H1 (cell line): ENCODE measurements around the gene DEGS1. TPM values are rescaled to one million over a fixed set of nuclear protein-coding genes. Genes with fewer than 3 reads are reported as not detected.

Experiments
- CTCF ChIA-PET: fragments of 300-600 bp; sonication (Branson Sonifier 250); formaldehyde crosslinking; loops from one replicate; lab custom pipeline; 2021; ENCODE audit not compliant: partially characterized antibody; lab: Charles Lee
- POLR2A ChIA-PET: fragments of 300-600 bp; sonication (Branson Sonifier 250); formaldehyde crosslinking; loops from one replicate; lab custom pipeline; 2021; ENCODE audit warnings: inconsistent platforms; ENCODE audit not compliant: partially characterized antibody; lab: Charles Lee
- DNase-seq, 2 experiments: peaks; one replicate each; pipeline versions ENCODE4 v3.0.0 to v3.0.0-alpha.2; 2010 to 2022; ENCODE audit warnings: low spot score in 2 of 2, low read depth in 1 of 2, mixed read lengths in 1 of 2
- FAIRE-seq: peaks from 2 replicates; lab custom pipeline; 2011; peaks lifted over from hg19 to GRCh38; lab: Jason Lieb, UNC
- H2AFZ ChIP-seq: 2 replicates; pipeline ENCODE4 v1.8.1; 2012; ENCODE audit warnings: low read length, inconsistent platforms
- H2AK5ac ChIP-seq: 2 replicates; pipeline ENCODE4 v1.6.1; 2013; ENCODE audit warnings: low read depth, low read length
- H2BK120ac ChIP-seq: replicated peaks from 2 replicates; pipeline ENCODE3; 2013; ENCODE audit warnings: low read depth, low read length, inconsistent platforms
- H2BK12ac ChIP-seq: 2 replicates; pipeline ENCODE4 v1.6.1; 2013; ENCODE audit warnings: low read depth, low read length
- H2BK15ac ChIP-seq: 2 replicates; pipeline ENCODE4 v1.6.1; 2013; ENCODE audit warnings: low read length
- H2BK20ac ChIP-seq: 2 replicates; pipeline ENCODE4 v1.6.1; 2013; ENCODE audit warnings: low read length
- H2BK5ac ChIP-seq: 2 replicates; pipeline ENCODE4 v1.6.1; 2013; ENCODE audit warnings: low read depth, low read length
- H3K14ac ChIP-seq: 2 replicates; pipeline ENCODE4 v1.6.1; 2013; ENCODE audit warnings: inconsistent platforms; ENCODE audit not compliant: insufficient read length
- H3K18ac ChIP-seq: 2 replicates; pipeline ENCODE4 v1.6.1; 2013; ENCODE audit warnings: low read length; ENCODE audit errors: extremely low read depth
- H3K23ac ChIP-seq: 2 replicates; pipeline ENCODE4 v1.6.1; 2013; ENCODE audit warnings: inconsistent platforms; ENCODE audit not compliant: insufficient read length
- H3K23me2 ChIP-seq: 2 replicates; pipeline ENCODE4 v1.6.1; 2013; ENCODE audit warnings: low read depth, low read length
- H3K27ac ChIP-seq: 2 replicates; pipeline ENCODE4 v1.6.1; 2011; ENCODE audit warnings: low read depth, low read length, inconsistent platforms
- H3K27me3 ChIP-seq, 4 experiments: replicated peaks in 1 of 4; 1 replicate in 1 of 4; 2 replicates in 3 of 4; pipeline versions ENCODE4 v1.6.1 to v1.8.1; 2011 to 2013; ENCODE audit warnings: low read length in 3 of 4, mild to moderate bottlenecking in 3 of 4, inconsistent platforms in 2 of 4, mixed read lengths in 2 of 4, moderate library complexity in 1 of 4; ENCODE audit not compliant: control insufficient read depth in 3 of 4, insufficient read depth in 3 of 4; ENCODE audit errors: extremely low read depth in 1 of 4
- H3K36me3 ChIP-seq, 4 experiments: 2 replicates each; pipeline versions ENCODE4 v1.6.1 to v1.8.1; 2011 to 2013; ENCODE audit warnings: mild to moderate bottlenecking in 4 of 4, low read length in 3 of 4, moderate library complexity in 2 of 4, control low read depth in 1 of 4, inconsistent platforms in 1 of 4; ENCODE audit not compliant: insufficient read depth in 4 of 4, control insufficient read depth in 2 of 4
- H3K4ac ChIP-seq: replicated peaks from 2 replicates; pipeline ENCODE3; 2013; ENCODE audit warnings: low read length, low read depth, mixed read lengths, inconsistent platforms; ENCODE audit not compliant: insufficient read length
- H3K4me1 ChIP-seq, 4 experiments: replicated peaks in 1 of 4; 1 replicate in 1 of 4; 2 replicates in 3 of 4; pipeline versions ENCODE4 v1.6.1 to v1.8.1; 2011 to 2013; ENCODE audit warnings: low read length in 3 of 4, inconsistent platforms in 2 of 4, mixed read lengths in 1 of 4; ENCODE audit not compliant: insufficient read depth in 4 of 4, control insufficient read depth in 3 of 4
- H3K4me2 ChIP-seq, 2 experiments: 2 replicates each; pipeline versions ENCODE4 v1.6.1 to v1.8.1; 2011 to 2013; ENCODE audit warnings: low read depth in 2 of 2, low read length in 2 of 2, control low read depth in 1 of 2, inconsistent platforms in 1 of 2, mild to moderate bottlenecking in 1 of 2; ENCODE audit not compliant: insufficient read depth in 1 of 2
- H3K4me3 ChIP-seq, 4 experiments: fragments of 200-600, 300-600 bp in 1 of 4; sonication (generic), shearing (Covaris generic), sonication (Bioruptor Twin) in 1 of 4; 2 replicates each; pipeline versions ENCODE4 v1.5.1 to v1.8.1; 2011 to 2016; ENCODE audit warnings: low read length in 4 of 4, low read depth in 3 of 4, control low read depth in 2 of 4, inconsistent platforms in 2 of 4, mild to moderate bottlenecking in 2 of 4, mixed read lengths in 1 of 4, moderate library complexity in 1 of 4; ENCODE audit not compliant: insufficient read depth in 2 of 4; ENCODE audit errors: extremely low read depth in 1 of 4
- H3K56ac ChIP-seq: replicated peaks from 2 replicates; pipeline ENCODE3; 2013; ENCODE audit warnings: low read depth, mild to moderate bottlenecking, mixed read lengths, low read length, inconsistent platforms; ENCODE audit not compliant: insufficient read length
- H3K79me1 ChIP-seq: 2 replicates; pipeline ENCODE4 v1.6.1; 2013; ENCODE audit warnings: low read depth, low read length, control low read depth
- H3K79me2 ChIP-seq, 2 experiments: 2 replicates each; pipeline versions ENCODE4 v1.6.1 to v1.8.1; 2012 to 2013; ENCODE audit warnings: low read length in 2 of 2, mild to moderate bottlenecking in 2 of 2, inconsistent platforms in 1 of 2; ENCODE audit not compliant: insufficient read depth in 2 of 2, control insufficient read depth in 1 of 2
- H3K9ac ChIP-seq, 4 experiments: replicated peaks in 1 of 4; 1 replicate in 1 of 4; 2 replicates in 3 of 4; pipeline versions ENCODE4 v1.6.1 to v1.8.1; 2011 to 2013; ENCODE audit warnings: low read depth in 3 of 4, low read length in 3 of 4, control low read depth in 2 of 4, mild to moderate bottlenecking in 2 of 4, moderate library complexity in 2 of 4, inconsistent platforms in 1 of 4; ENCODE audit errors: extremely low read depth in 1 of 4
- H3K9me3 ChIP-seq, 2 experiments: 2 replicates each; pipeline versions ENCODE4 v1.6.1 to v1.8.1; 2012 to 2013; ENCODE audit warnings: mild to moderate bottlenecking in 2 of 2, moderate library complexity in 2 of 2, control low read depth in 1 of 2, inconsistent platforms in 1 of 2, low read depth in 1 of 2, low read length in 1 of 2, mixed read lengths in 1 of 2; ENCODE audit not compliant: insufficient read depth in 2 of 2
- H4K20me1 ChIP-seq, 2 experiments: replicated peaks in 1 of 2; 2 replicates each; pipeline versions ENCODE3 to v1.8.1; 2011 to 2013; ENCODE audit warnings: inconsistent platforms in 2 of 2, low read length in 2 of 2, mild to moderate bottlenecking in 1 of 2; ENCODE audit not compliant: insufficient read depth in 2 of 2, control insufficient read depth in 1 of 2
- H4K5ac ChIP-seq: 2 replicates; pipeline ENCODE4 v1.6.1; 2013; ENCODE audit warnings: low read length, low read depth, mixed read lengths, inconsistent platforms; ENCODE audit not compliant: insufficient read length
- H4K8ac ChIP-seq: 2 replicates; pipeline ENCODE4 v1.8.0; 2013; ENCODE audit warnings: mild to moderate bottlenecking, moderate library complexity, low read length, inconsistent platforms; ENCODE audit not compliant: insufficient read depth; ENCODE audit errors: extremely low read depth
- H4K91ac ChIP-seq: replicated peaks from 2 replicates; pipeline ENCODE3; 2013; ENCODE audit warnings: low read length, mixed read lengths, inconsistent platforms; ENCODE audit not compliant: insufficient read length
- ATF3 ChIP-seq: IDR thresholded peaks from 2 replicates; pipeline ENCODE4 v1.6.1; 2011; ENCODE audit warnings: low read depth, mild to moderate bottlenecking, low read length; ENCODE audit not compliant: insufficient read depth
- CTBP2 ChIP-seq: IDR thresholded peaks from 2 replicates; pipeline ENCODE4 v1.7.0; 2011; ENCODE audit warnings: borderline replicate concordance, mild to moderate bottlenecking, moderate library complexity, mixed read lengths, low read length; ENCODE audit not compliant: insufficient read depth, insufficient read length
- RBBP5 ChIP-seq: IDR thresholded peaks from 2 replicates; pipeline ENCODE4 v1.7.1; 2012; ENCODE audit warnings: low read depth, mild to moderate bottlenecking, inconsistent platforms, low read length, moderate library complexity, borderline replicate concordance
- TAF1 ChIP-seq: IDR thresholded peaks from 2 replicates; pipeline ENCODE4 v1.6.1; 2011; ENCODE audit warnings: mild to moderate bottlenecking, low read depth, low read length
- WGBS, 2 experiments: shearing (Covaris generic) in 1 of 2; methylation state at CpG; one replicate each; pipeline versions ENCODE4 v1.1.6 to v1.1.7; 2013 to 2015; ENCODE audit warnings: low lambda C conversion rate in 2 of 2, mixed read lengths in 2 of 2, inconsistent platforms in 1 of 2, low coverage in 1 of 2, missing lambda C conversion rate in 1 of 2; ENCODE audit not compliant: insufficient replicate concordance in 2 of 2, insufficient coverage in 1 of 2, insufficient read length in 1 of 2; ENCODE audit errors: extremely low coverage in 1 of 2, missing lambda C conversion rate in 1 of 2; 5-methylcytosine and 5-hydroxymethylcytosine counted together
- polyA plus RNA-seq, 7 experiments: library from polyadenylated mRNA; depleted of rRNA in 3 of 7; stranded (reverse) in 5 of 7; unstranded in 2 of 7; fragments of >200 nt in 5 of 7; fragments of 200-250 nt in 2 of 7; gene quantifications; 1 replicate in 5 of 7; 2 replicates in 1 of 7; 4 replicates in 1 of 7; pipeline versions ENCODE4 v1.2.1 to v1.2.3, GENCODE V29; 2011 to 2013; ENCODE audit warnings: missing spikeins in 2 of 7, mixed read lengths in 2 of 7
- total RNA-seq: library from RNA; stranded (reverse); fragmentation: NEBNext Ultra II Directional; extraction: Animal tissue kit (Norgen Biotek cat#: 25700); gene quantifications from 2 replicates; pipeline ENCODE4 v1.2.1, GENCODE V29; 2021

Gene DEGS1
- total and polyA plus RNA-seq, 2 of the 8 experiments (the other 6 are each of a cell fraction or from before 2014, with no cell fraction given), result 46.1 to 114 TPM

- ChIA-PET CTCF (interaction anchor here (0.6 to 1.4 kb wide), 4 partner anchors 47 to 1002 kb away, joined by 3 to 4 read pairs (median 4); no protein-coding TSS in a partner anchor), POLR2A (interaction anchor here (0.6 kb wide), 1 partner anchor 68 kb away, joined by 3 read pairs; no protein-coding TSS in a partner anchor)
- H4K5ac ChIP-seq, result no peak overlapping the region
- no peak overlapping the region for H2BK20ac ChIP-seq
- no peaks in the 10 kb centered on the region for H3K9me3 ChIP-seq
- H2BK15ac ChIP-seq, result no peak overlapping the region
- H2AFZ ChIP-seq, result no peak overlapping the region
- H3K36me3 ChIP-seq, result no peaks in the 10 kb centered on the region; a peak in 1 of 8 replicates
- H2AK5ac ChIP-seq, result no peak overlapping the region
- H3K79me2 ChIP-seq, result no peaks in the 10 kb centered on the region
- no peak overlapping the region for H2BK120ac ChIP-seq
- no peak overlapping the region for H3K23ac ChIP-seq
- no peak overlapping the region for H4K91ac ChIP-seq
- WGBS, 2 experiments, result 88% methylated on average over 2 of the region's 2 CpGs; no CpG with 5 or more reads in 1 of the 2 experiments
- no peak overlapping the region for H2BK5ac ChIP-seq
- TF ChIP-seq ATF3, result no peak
- no peak for TF ChIP-seq CTBP2
- TF ChIP-seq RBBP5, result no peak
- no peak for TF ChIP-seq TAF1
- H3K56ac ChIP-seq, result no peak overlapping the region
- no peak overlapping the region for H3K4ac ChIP-seq
- no peak overlapping the region for H3K9ac ChIP-seq
- DNase-seq (no peak), FAIRE-seq (no peak)
- no peak overlapping the region for H3K14ac ChIP-seq
- H2BK12ac ChIP-seq, result no peak overlapping the region
- H3K4me3 ChIP-seq, result no peak overlapping the region
- H3K23me2 ChIP-seq, result no peaks in the 10 kb centered on the region
- H4K20me1 ChIP-seq, result no peaks in the 10 kb centered on the region
- no peaks in the 10 kb centered on the region for H3K27me3 ChIP-seq
- no peak overlapping the region for H3K18ac ChIP-seq
- no peaks in the 10 kb centered on the region for H3K79me1 ChIP-seq
- H3K4me1 ChIP-seq, result peaks cover under 1 to 9% (median 8%) of the 10 kb centered on the region in 4 experiments
- no peak overlapping the region for H4K8ac ChIP-seq
- H3K27ac ChIP-seq, result no peak overlapping the region
- H3K4me2 ChIP-seq, result no peak overlapping the region
Observed at GRCh38 chr1:224199679-224200078, 16.6 kb downstream of the DEGS1 start.
